ENCODE data around the gene SCN9A.
A peak's percentile ranks its signal among the peaks of the same experiment; 100 is the strongest.

The SCN9A gene

GRCh38 chr2:166167449-166167848 is 208.3 kb downstream of the SCN9A start:
- no peak overlapping the region for H3K4me3 ChIP-seq (ENCODE audit: low read length)
- peak; percentile 71 for DNase-seq (ENCODE audit: low read depth)
- TF ChIP-seq, protein P1, sequence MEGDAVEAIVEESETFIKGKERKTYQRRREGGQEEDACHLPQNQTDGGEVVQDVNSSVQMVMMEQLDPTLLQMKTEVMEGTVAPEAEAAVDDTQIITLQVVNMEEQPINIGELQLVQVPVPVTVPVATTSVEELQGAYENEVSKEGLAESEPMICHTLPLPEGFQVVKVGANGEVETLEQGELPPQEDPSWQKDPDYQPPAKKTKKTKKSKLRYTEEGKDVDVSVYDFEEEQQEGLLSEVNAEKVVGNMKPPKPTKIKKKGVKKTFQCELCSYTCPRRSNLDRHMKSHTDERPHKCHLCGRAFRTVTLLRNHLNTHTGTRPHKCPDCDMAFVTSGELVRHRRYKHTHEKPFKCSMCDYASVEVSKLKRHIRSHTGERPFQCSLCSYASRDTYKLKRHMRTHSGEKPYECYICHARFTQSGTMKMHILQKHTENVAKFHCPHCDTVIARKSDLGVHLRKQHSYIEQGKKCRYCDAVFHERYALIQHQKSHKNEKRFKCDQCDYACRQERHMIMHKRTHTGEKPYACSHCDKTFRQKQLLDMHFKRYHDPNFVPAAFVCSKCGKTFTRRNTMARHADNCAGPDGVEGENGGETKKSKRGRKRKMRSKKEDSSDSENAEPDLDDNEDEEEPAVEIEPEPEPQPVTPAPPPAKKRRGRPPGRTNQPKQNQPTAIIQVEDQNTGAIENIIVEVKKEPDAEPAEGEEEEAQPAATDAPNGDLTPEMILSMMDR (conservative IDR thresholded peaks at IDR 0.05; ENCODE audit: low read depth, low read length), result no peak

GRCh38 chr2:166163775-166164174 is 212.0 kb downstream of the SCN9A start:
- DNase-seq (ENCODE audit: low read depth), result no peak
- TF ChIP-seq, protein P1 (conservative IDR thresholded peaks at IDR 0.05; ENCODE audit: low read depth, low read length), result no peak
- H3K4me3 ChIP-seq (ENCODE audit: low read length), result no peak overlapping the region

DNA sequence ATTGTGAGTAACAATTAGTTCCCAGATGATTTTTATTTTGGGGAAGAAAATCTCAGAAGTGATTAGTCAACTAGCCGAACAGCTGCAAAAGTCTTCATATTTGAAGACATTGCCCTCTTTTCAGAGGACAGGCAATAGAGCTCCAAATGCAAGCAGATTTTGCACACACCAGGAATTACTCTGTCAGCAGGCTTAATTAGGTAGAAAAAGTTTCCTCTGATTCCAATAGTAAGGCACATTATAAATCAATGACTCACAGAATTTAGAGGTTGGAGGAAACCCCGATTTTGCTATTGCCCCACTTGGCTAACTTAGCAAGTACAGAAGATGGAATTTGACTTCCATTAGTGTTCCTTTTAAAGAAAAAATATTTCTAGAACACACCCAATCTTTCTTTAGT is 217.2 kb downstream of the SCN9A start:
- TF ChIP-seq, protein P1 (conservative IDR thresholded peaks at IDR 0.05; ENCODE audit: low read depth, low read length), result no peak
- peak; percentile 14 for DNase-seq (ENCODE audit: low read depth)

DNA sequence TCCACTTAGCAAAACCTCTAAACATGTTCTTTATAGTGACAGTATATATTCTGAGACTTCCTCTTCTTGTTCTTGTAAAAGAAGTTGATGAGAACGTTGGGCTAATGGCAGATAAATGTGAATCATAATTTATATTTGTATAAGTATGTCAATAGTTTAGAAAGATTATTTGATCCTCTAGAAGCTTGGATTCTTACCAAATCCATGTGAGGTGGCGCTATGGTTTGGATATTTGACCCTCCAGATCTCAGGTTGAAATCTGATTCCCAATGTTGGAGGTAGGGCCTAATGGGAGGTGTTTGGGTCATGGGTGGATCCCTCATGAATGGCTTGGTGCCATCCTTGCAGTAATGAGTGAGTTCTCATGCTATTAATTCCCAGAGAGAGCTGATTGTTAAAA is 218.2 kb downstream of the SCN9A start:
- TF ChIP-seq, protein P1 (conservative IDR thresholded peaks at IDR 0.05; ENCODE audit: low read depth, low read length), result no peak
- DNase-seq (ENCODE audit: low read depth), result no peak
- no peak overlapping the region for H3K4me3 ChIP-seq (ENCODE audit: low read length)

More for the DNA sequence above, 217.2 kb downstream of the SCN9A start:
- no peak overlapping the region for H3K4me3 ChIP-seq (ENCODE audit: low read length)

- DNase-seq (ENCODE audit: low read depth), result no peak
- no peak overlapping the region for H3K4me3 ChIP-seq (ENCODE audit: low read length)
- TF ChIP-seq, protein P1 (conservative IDR thresholded peaks at IDR 0.05; ENCODE audit: low read depth, low read length), result no peak
Observed at GRCh38 chr2:166156985-166157490, 218.7 kb downstream of the SCN9A start.

GRCh38 chr2:166155589-166155988 is 220.2 kb downstream of the SCN9A start:
- TF ChIP-seq, protein P1 (conservative IDR thresholded peaks at IDR 0.05; ENCODE audit: low read depth, low read length), result no peak
- H3K4me3 ChIP-seq (ENCODE audit: low read length), result no peak overlapping the region
- no peak for DNase-seq (ENCODE audit: low read depth)

- no peak for DNase-seq (ENCODE audit: low read depth)
- TF ChIP-seq, protein P1 (conservative IDR thresholded peaks at IDR 0.05; ENCODE audit: low read depth, low read length), result no peak
- H3K4me3 ChIP-seq (ENCODE audit: low read length), result no peak overlapping the region
Observed at GRCh38 chr2:166154685-166155338, 220.9 kb downstream of the SCN9A start.
